Naive thymus-derived CD8-positive, alpha-beta T cell (primary cell): ENCODE data around the gene SPATA7. TPM values are rescaled to one million over a fixed set of nuclear protein-coding genes. Genes with fewer than 3 reads are reported as not detected.

Experiments
- ATAC-seq, 2 donors: fragments of 150-1000 bp; cut with Tn5 transposase in 1 of 2; sonication (Bioruptor Pico), chemical (Tn5 transposase) in 1 of 2; 1 replicate in 1 of 2; 2 replicates in 1 of 2; pipeline ENCODE4 v1.10.0; 2021; ENCODE audit warnings: mild to moderate bottlenecking in 2 of 2, moderate library complexity in 2 of 2
- POLR2A ChIA-PET: fragments of 350-600 bp; sonication (Branson Sonifier 250); formaldehyde crosslinking; loops from one replicate; lab custom pipeline; 2021; ENCODE audit warnings: antibody characterized with exemption; lab: Charles Lee
- DNase-seq, 10 donors: peaks; one replicate each; pipeline versions ENCODE4 v3.0.0 to v3.0.0-alpha.2; 2020 to 2022
- H3K27ac Mint-ChIP-seq, 10 donors: one replicate each; pipeline ENCODE4 v1.8.0; 2020 to 2022; ENCODE audit warnings: mild to moderate bottlenecking in 10 of 10, mixed read lengths in 10 of 10, moderate library complexity in 4 of 10, inconsistent platforms in 1 of 10
- H3K27me3 Mint-ChIP-seq, 5 donors: one replicate each; pipeline ENCODE4 v1.8.0; 2021 to 2022; ENCODE audit warnings: mixed read lengths in 5 of 5
- H3K36me3 Mint-ChIP-seq, 3 donors: one replicate each; pipeline ENCODE4 v1.8.0; 2020 to 2022; ENCODE audit warnings: mixed read lengths in 3 of 3, mild to moderate bottlenecking in 2 of 3, inconsistent platforms in 1 of 3
- H3K4me1 Mint-ChIP-seq, 4 donors: one replicate each; pipeline ENCODE4 v1.8.0; 2021 to 2022; ENCODE audit warnings: mixed read lengths in 4 of 4
- H3K4me3 Mint-ChIP-seq, 10 donors: one replicate each; pipeline ENCODE4 v1.8.0; 2020 to 2022; ENCODE audit warnings: mild to moderate bottlenecking in 10 of 10, mixed read lengths in 10 of 10, moderate library complexity in 6 of 10, inconsistent platforms in 1 of 10
- H3K9me3 Mint-ChIP-seq, 9 donors: one replicate each; pipeline ENCODE4 v1.8.0; 2020 to 2022; ENCODE audit warnings: mixed read lengths in 9 of 9, mild to moderate bottlenecking in 3 of 9, inconsistent platforms in 1 of 9, moderate library complexity in 1 of 9
- polyA plus RNA-seq, 3 donors: library from polyadenylated mRNA; unstranded; fragments of 300-500 nt; fragmentation: Illumina TruSeq; gene quantifications; one replicate each; pipeline ENCODE4 v1.2.3, GENCODE V29; 2021
- total RNA-seq, 8 experiments: library from RNA in 2 of 8; stranded (reverse) in 2 of 8; gene quantifications; one replicate each; pipeline ENCODE4 v1.2.3 and lab custom pipeline; 2021 to 2026

SPATA7 gene
- total and polyA plus RNA-seq, 5 experiments from 2014 or later: 3.7 to 5.6 (median 4.0) TPM

GRCh38 chr14:88476825-88477224 lies 91.4 kb downstream of the SPATA7 start:
- peaks cover 2 to 10% (median 4%) of the 10 kb centered on the region in 5 donors for H3K27me3 Mint-ChIP-seq
- no peak for ATAC-seq
- no peak overlapping the region for H3K27ac Mint-ChIP-seq
- DNase-seq: no peak
- no peak overlapping the region for H3K4me3 Mint-ChIP-seq
- POLR2A ChIA-PET: no interaction called here
- H3K36me3 Mint-ChIP-seq: no peaks in the 10 kb centered on the region
- no peaks in the 10 kb centered on the region for H3K9me3 Mint-ChIP-seq
- no peaks in the 10 kb centered on the region for H3K4me1 Mint-ChIP-seq

DNA sequence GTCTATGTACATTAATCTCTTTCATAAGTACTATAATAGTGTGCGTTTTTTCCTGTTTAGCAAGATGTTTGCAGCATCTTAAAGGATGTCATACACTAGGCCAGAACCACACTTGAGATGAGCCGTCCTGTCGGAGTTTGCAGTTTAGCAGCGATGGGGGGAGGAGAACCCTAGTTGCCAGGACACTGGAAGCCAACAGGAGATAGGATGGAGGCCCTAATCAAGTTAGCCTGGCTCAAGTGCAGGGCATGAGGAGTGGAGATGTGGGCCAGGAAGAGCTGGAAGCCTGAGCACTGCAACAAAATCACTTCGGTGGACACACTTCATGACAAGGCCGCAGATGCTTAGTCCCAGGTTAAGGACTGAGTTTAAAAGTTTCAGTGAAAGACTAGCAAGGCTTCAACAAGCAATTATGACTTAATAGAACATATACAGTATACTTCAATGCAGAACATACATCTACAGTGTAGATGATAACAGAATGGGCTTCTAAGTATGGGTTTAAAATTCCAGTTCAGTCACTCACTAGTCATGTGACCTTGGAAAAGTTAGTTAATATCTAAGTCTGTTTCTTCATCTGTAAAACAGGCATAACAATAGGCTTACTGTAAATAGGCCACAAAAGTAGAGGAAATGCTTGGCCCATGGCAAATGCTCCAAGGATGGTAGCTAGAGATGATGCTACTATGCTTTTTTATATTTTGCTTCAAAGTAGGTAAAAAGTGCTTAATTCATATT lies 92.2 kb downstream of the SPATA7 start:
- ATAC-seq (no peak), DNase-seq (no peak)
- Mint-ChIP-seq H3K27ac (no peak overlapping the region), H3K4me3 (no peak overlapping the region), H3K27me3 (peaks cover 2 to 18% (median 13%) of the 10 kb centered on the region in 5 donors), H3K9me3 (no peaks in the 10 kb centered on the region), H3K36me3 (no peaks in the 10 kb centered on the region), H3K4me1 (no peaks in the 10 kb centered on the region)
- POLR2A ChIA-PET: no interaction called here

- H3K27me3 Mint-ChIP-seq: peaks cover 4 to 24% (median 14%) of the 10 kb centered on the region in 5 donors
- no peaks in the 10 kb centered on the region for H3K36me3 Mint-ChIP-seq
- ATAC-seq (no peak), DNase-seq (no peak)
- H3K27ac Mint-ChIP-seq: no peak overlapping the region
- POLR2A ChIA-PET: no interaction called here
- no peaks in the 10 kb centered on the region for H3K4me1 Mint-ChIP-seq
- no peak overlapping the region for H3K4me3 Mint-ChIP-seq
- no peaks in the 10 kb centered on the region for H3K9me3 Mint-ChIP-seq
Measured at GRCh38 chr14:88478931-88479330, 93.5 kb downstream of the SPATA7 start.

- H3K9me3 Mint-ChIP-seq: no peaks in the 10 kb centered on the region
- H3K27ac Mint-ChIP-seq: no peak overlapping the region
- ATAC-seq (no peak), DNase-seq (no peak)
- POLR2A ChIA-PET: no interaction called here
- no peak overlapping the region for H3K4me3 Mint-ChIP-seq
- H3K4me1 Mint-ChIP-seq: no peaks in the 10 kb centered on the region
- peaks cover 4 to 24% (median 17%) of the 10 kb centered on the region in 5 donors for H3K27me3 Mint-ChIP-seq
- H3K36me3 Mint-ChIP-seq: no peaks in the 10 kb centered on the region
Measured at GRCh38 chr14:88479574-88479987, 94.1 kb downstream of the SPATA7 start.

GRCh38 chr14:88481059-88481458 lies 95.6 kb downstream of the SPATA7 start:
- H3K9me3 Mint-ChIP-seq: no peaks in the 10 kb centered on the region
- DNase-seq (no peak), ATAC-seq (no peak)
- no peaks in the 10 kb centered on the region for H3K36me3 Mint-ChIP-seq
- H3K27me3 Mint-ChIP-seq: peaks cover 4 to 24% (median 17%) of the 10 kb centered on the region in 5 donors
- no peak overlapping the region for H3K4me3 Mint-ChIP-seq
- peak overlapping the region in 1 of 10 donors; percentile 69 for H3K27ac Mint-ChIP-seq
- POLR2A ChIA-PET: no interaction called here
- no peaks in the 10 kb centered on the region for H3K4me1 Mint-ChIP-seq

GRCh38 chr14:88481794-88482193 lies 96.3 kb downstream of the SPATA7 start:
- DNase-seq (no peak), ATAC-seq (no peak)
- Mint-ChIP-seq H3K27ac (no peak overlapping the region), H3K4me1 (no peaks in the 10 kb centered on the region), H3K36me3 (no peaks in the 10 kb centered on the region), H3K9me3 (no peaks in the 10 kb centered on the region), H3K27me3 (peaks cover 4 to 24% (median 17%) of the 10 kb centered on the region in 5 donors), H3K4me3 (no peak overlapping the region)
- POLR2A ChIA-PET: no interaction called here

DNA sequence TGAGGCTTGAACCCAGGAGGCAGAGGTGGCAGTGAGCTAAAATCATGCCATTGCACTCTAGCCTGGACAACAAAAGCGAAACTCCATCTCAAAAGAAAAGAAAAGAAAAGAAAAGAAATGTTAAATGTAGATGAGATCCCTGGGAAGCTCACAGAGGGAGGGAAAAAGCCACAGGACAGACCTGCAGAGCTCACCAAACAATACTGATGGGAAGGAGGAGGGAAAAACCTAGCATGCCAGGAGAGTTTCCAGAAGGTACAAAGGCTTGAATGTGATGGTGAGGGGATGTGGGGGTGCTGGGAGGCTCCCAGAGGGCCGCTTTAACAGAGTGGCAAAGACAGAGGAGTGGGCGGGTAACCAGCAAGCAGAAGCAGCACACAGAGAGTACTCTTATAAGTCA lies 97.1 kb downstream of the SPATA7 start:
- no peak for ATAC-seq
- no peak overlapping the region for H3K27ac Mint-ChIP-seq
- POLR2A ChIA-PET: no interaction called here

More for the DNA sequence above, 97.1 kb downstream of the SPATA7 start:
- no peaks in the 10 kb centered on the region for H3K36me3 Mint-ChIP-seq
- no peaks in the 10 kb centered on the region for H3K9me3 Mint-ChIP-seq
- no peaks in the 10 kb centered on the region for H3K4me1 Mint-ChIP-seq
- no peak for DNase-seq
- no peak overlapping the region for H3K4me3 Mint-ChIP-seq
- H3K27me3 Mint-ChIP-seq: peaks cover 4 to 24% (median 17%) of the 10 kb centered on the region in 5 donors

Other genes with a start within 250 kb of the SPATA7 start
- not detected for gene KCNK10, start 62.4 kb upstream of the SPATA7 start, total RNA-seq
- gene KCNK10, start 62.4 kb upstream of the SPATA7 start, polyA plus RNA-seq: not detected
- not detected for gene PTPN21, start 169.3 kb downstream of the SPATA7 start, total RNA-seq
- not detected for gene PTPN21, start 169.3 kb downstream of the SPATA7 start, polyA plus RNA-seq
- 10 to 100 TPM; 58.3 to 60.5 TPM for gene ZC3H14, start 177.4 kb downstream of the SPATA7 start, total RNA-seq
- gene ZC3H14, start 177.4 kb downstream of the SPATA7 start, polyA plus RNA-seq: 10 to 100 TPM; 36.4 to 54.5 (median 49.9) TPM